Measurements from ENCODE around the gene UBC. TPM values are rescaled to one million over a fixed set of nuclear protein-coding genes. Genes with fewer than 3 reads are reported as not detected.

UBC gene
- total and polyA plus RNA-seq, 9 of the 15 experiments (the other 6 are each of a cell fraction or from before 2014, with no cell fraction given): 533 to 1,153 (median 813) TPM

DNA sequence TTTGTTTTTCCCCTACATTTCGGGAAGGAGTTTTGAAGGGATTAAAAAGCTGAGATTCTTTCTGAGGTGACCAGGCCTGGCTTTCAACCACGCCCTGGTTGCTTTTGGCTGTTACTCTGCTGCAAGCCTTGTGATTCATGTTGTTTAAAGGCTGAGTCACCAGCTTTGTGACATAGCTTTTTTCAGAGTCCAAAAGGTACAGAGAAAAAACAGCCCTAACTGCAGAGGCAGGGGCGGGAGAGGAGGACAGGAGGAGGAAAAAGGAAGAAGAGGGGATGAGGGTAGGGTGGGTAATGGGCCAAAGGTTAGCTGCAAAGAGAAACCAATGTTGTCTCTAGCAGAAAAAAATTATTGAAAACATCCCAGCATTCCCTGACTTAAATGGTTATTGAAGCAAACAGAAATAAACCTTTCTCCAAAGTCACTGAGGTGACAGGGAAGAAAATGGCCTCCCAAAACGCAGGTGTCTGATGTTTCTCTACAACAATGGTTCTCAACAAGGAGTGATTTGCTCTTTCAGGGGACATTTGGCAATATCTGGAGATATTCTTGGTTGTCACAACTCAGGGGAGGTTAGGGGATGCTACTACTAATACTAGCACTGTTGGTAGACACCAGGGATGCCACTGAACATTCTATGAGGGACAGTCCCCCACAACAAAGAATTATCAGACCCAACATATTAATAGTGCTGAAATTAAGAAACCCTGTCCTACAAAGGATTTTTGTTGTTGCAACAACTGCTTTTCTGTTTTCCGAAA is 2.1 kb upstream of the UBC start (continued):
- TF ChIP-seq, protein P1, sequence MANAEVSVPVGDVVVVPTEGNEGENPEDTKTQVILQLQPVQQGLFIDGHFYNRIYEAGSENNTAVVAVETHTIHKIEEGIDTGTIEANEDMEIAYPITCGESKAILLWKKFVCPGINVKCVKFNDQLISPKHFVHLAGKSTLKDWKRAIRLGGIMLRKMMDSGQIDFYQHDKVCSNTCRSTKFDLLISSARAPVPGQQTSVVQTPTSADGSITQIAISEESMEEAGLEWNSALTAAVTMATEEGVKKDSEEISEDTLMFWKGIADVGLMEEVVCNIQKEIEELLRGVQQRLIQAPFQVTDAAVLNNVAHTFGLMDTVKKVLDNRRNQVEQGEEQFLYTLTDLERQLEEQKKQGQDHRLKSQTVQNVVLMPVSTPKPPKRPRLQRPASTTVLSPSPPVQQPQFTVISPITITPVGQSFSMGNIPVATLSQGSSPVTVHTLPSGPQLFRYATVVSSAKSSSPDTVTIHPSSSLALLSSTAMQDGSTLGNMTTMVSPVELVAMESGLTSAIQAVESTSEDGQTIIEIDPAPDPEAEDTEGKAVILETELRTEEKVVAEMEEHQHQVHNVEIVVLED (CRISPR knock-in tag; IDR thresholded peaks at IDR 0.05): no peak
- TF ChIP-seq MAFG (tag; conservative IDR thresholded peaks at IDR 0.05) (peak; percentile 91), RNF2 (IDR thresholded peaks at IDR 0.05) (no peak), MCM2 (IDR thresholded peaks at IDR 0.05; ENCODE audit: low read depth) (no peak), ZNF311 (CRISPR knock-in tag; IDR thresholded peaks at IDR 0.05) (no peak), ZNF282 (CRISPR knock-in tag; IDR thresholded peaks at IDR 0.05) (no peak), ZNF76 (CRISPR knock-in tag; IDR thresholded peaks at IDR 0.05; ENCODE audit: borderline replicate concordance) (no peak), RBM17 (IDR thresholded peaks at IDR 0.05; ENCODE audit: borderline replicate concordance, low read depth, low read length) (no peak), ZNF551 (CRISPR knock-in tag; IDR thresholded peaks at IDR 0.05) (no peak), TRIM28 (IDR thresholded peaks at IDR 0.05) (peak; percentile 30; the same call in 1 of the 2 replicates)
- TF ChIP-seq, protein P2, sequence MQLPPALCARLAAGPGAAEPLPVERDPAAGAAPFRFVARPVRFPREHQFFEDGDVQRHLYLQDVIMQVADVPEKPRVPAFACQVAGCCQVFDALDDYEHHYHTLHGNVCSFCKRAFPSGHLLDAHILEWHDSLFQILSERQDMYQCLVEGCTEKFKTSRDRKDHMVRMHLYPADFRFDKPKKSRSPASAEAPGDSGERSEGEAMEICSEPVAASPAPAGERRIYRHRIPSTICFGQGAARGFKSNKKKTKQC (CRISPR knock-in tag; IDR thresholded peaks at IDR 0.05): no peak
- TF ChIP-seq, protein P3, sequence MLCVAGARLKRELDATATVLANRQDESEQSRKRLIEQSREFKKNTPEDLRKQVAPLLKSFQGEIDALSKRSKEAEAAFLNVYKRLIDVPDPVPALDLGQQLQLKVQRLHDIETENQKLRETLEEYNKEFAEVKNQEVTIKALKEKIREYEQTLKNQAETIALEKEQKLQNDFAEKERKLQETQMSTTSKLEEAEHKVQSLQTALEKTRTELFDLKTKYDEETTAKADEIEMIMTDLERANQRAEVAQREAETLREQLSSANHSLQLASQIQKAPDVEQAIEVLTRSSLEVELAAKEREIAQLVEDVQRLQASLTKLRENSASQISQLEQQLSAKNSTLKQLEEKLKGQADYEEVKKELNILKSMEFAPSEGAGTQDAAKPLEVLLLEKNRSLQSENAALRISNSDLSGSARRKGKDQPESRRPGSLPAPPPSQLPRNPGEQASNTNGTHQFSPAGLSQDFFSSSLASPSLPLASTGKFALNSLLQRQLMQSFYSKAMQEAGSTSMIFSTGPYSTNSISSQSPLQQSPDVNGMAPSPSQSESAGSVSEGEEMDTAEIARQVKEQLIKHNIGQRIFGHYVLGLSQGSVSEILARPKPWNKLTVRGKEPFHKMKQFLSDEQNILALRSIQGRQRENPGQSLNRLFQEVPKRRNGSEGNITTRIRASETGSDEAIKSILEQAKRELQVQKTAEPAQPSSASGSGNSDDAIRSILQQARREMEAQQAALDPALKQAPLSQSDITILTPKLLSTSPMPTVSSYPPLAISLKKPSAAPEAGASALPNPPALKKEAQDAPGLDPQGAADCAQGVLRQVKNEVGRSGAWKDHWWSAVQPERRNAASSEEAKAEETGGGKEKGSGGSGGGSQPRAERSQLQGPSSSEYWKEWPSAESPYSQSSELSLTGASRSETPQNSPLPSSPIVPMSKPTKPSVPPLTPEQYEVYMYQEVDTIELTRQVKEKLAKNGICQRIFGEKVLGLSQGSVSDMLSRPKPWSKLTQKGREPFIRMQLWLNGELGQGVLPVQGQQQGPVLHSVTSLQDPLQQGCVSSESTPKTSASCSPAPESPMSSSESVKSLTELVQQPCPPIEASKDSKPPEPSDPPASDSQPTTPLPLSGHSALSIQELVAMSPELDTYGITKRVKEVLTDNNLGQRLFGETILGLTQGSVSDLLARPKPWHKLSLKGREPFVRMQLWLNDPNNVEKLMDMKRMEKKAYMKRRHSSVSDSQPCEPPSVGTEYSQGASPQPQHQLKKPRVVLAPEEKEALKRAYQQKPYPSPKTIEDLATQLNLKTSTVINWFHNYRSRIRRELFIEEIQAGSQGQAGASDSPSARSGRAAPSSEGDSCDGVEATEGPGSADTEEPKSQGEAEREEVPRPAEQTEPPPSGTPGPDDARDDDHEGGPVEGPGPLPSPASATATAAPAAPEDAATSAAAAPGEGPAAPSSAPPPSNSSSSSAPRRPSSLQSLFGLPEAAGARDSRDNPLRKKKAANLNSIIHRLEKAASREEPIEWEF (CRISPR knock-in tag; IDR thresholded peaks at IDR 0.05): 0 out of 2 replicates have a peak, but pooled peaks have one; percentile 50
- TF ChIP-seq, protein P4, sequence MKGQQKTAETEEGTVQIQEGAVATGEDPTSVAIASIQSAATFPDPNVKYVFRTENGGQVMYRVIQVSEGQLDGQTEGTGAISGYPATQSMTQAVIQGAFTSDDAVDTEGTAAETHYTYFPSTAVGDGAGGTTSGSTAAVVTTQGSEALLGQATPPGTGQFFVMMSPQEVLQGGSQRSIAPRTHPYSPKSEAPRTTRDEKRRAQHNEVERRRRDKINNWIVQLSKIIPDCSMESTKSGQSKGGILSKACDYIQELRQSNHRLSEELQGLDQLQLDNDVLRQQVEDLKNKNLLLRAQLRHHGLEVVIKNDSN (CRISPR knock-in tag; IDR thresholded peaks at IDR 0.05): no peak
- TF ChIP-seq, protein P5, sequence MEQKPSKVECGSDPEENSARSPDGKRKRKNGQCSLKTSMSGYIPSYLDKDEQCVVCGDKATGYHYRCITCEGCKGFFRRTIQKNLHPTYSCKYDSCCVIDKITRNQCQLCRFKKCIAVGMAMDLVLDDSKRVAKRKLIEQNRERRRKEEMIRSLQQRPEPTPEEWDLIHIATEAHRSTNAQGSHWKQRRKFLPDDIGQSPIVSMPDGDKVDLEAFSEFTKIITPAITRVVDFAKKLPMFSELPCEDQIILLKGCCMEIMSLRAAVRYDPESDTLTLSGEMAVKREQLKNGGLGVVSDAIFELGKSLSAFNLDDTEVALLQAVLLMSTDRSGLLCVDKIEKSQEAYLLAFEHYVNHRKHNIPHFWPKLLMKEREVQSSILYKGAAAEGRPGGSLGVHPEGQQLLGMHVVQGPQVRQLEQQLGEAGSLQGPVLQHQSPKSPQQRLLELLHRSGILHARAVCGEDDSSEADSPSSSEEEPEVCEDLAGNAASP (IDR thresholded peaks at IDR 0.05): no peak
- TF ChIP-seq, protein P6, sequence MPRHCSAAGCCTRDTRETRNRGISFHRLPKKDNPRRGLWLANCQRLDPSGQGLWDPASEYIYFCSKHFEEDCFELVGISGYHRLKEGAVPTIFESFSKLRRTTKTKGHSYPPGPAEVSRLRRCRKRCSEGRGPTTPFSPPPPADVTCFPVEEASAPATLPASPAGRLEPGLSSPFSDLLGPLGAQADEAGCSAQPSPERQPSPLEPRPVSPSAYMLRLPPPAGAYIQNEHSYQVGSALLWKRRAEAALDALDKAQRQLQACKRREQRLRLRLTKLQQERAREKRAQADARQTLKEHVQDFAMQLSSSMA (CRISPR knock-in tag; IDR thresholded peaks at IDR 0.05): no peak
- TF ChIP-seq, protein P7, sequence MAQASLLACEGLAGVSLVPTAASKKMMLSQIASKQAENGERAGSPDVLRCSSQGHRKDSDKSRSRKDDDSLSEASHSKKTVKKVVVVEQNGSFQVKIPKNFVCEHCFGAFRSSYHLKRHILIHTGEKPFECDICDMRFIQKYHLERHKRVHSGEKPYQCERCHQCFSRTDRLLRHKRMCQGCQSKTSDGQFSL (CRISPR knock-in tag; IDR thresholded peaks at IDR 0.05): no peak
- TF ChIP-seq, protein P7 (tag; IDR thresholded peaks at IDR 0.05): no peak

Measured in K562 (cell line).